ENCODE results near the gene JMJD1C. TPM values are rescaled to one million over a fixed set of nuclear protein-coding genes. Genes with fewer than 3 reads are reported as not detected.

Gene JMJD1C, protein sequence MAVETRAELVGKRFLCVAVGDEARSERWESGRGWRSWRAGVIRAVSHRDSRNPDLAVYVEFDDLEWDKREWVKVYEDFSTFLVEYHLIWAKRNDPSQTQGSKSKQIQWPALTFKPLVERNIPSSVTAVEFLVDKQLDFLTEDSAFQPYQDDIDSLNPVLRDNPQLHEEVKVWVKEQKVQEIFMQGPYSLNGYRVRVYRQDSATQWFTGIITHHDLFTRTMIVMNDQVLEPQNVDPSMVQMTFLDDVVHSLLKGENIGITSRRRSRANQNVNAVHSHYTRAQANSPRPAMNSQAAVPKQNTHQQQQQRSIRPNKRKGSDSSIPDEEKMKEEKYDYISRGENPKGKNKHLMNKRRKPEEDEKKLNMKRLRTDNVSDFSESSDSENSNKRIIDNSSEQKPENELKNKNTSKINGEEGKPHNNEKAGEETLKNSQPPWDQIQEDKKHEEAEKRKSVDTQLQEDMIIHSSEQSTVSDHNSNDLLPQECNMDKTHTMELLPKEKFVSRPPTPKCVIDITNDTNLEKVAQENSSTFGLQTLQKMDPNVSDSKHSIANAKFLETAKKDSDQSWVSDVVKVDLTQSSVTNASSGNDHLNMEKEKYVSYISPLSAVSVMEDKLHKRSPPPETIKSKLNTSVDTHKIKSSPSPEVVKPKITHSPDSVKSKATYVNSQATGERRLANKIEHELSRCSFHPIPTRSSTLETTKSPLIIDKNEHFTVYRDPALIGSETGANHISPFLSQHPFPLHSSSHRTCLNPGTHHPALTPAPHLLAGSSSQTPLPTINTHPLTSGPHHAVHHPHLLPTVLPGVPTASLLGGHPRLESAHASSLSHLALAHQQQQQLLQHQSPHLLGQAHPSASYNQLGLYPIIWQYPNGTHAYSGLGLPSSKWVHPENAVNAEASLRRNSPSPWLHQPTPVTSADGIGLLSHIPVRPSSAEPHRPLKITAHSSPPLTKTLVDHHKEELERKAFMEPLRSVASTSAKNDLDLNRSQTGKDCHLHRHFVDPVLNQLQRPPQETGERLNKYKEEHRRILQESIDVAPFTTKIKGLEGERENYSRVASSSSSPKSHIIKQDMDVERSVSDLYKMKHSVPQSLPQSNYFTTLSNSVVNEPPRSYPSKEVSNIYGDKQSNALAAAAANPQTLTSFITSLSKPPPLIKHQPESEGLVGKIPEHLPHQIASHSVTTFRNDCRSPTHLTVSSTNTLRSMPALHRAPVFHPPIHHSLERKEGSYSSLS (N-terminal part only)
- total RNA-seq (100 to 1,000 TPM in 2 of 7 donors, 10 to 100 TPM in 5; 70.9 to 140 (median 80.1) TPM), polyA plus RNA-seq (10 to 100 TPM; 45.4 to 46.4 TPM)
- long read RNA-seq, donor 1, partial matches to known transcripts = 32 of 76 reads
- long read RNA-seq, donor 1, other reads (novel, unspliced or antisense) = 43 of 76 reads
- long read RNA-seq, donor 2, transcript JMJD1C-204 (3 exons, 1,305 nt) = major isoform, 7 of 63 reads
- long read RNA-seq, donor 2, partial matches to known transcripts = 42 of 63 reads
- long read RNA-seq, donor 2, other reads (novel, unspliced or antisense) = 12 of 63 reads
- long read RNA-seq, donor 3, full-length matches to known transcripts = 1 of 20 reads
- long read RNA-seq, donor 3, partial matches to known transcripts = 9 of 20 reads
- long read RNA-seq, donor 3, other reads (novel, unspliced or antisense) = 10 of 20 reads

DNA sequence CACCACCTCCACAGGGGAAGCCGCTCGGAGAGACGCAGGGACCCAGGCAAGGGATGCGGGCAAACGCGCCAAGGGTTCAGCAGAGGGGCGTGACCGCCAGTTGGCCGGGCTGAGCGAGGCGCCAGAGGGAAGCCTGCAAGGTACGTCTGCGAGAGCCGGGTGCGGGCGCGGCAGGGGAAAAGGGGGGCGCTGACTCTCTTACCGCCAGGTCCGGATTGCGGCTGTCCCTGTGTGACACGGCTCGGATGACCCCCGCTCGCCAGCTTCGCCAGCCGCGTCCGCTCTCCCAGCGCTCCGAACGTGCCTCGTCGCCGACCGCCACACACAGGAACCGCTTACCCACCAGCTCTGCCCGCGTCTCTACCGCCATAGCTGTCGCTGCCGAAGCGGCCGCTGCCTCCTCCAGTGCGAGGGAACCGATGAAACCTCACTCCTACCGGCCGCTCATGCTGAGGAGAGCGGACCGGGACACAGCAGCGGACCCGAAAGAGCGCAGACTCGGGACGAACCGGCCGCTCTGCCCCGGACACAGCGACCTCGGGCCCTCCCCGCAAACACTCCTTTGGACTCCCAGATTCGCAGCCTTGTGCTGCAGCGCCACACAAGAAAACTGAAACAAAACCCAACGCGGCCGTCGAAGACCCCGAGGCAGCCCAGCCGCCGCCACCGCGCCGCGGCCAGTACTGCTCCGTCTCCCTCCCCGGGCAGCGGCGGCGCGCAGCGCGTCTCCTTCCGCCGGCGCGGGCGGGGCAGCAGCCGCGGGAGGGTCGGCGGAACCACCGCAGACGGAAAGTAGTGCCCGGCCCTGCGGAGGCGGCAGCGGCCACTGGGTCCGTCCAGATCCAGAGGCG is at the start of gene JMJD1C:
JMJD1C (minus strand) TSS at position 685 of the 851 bp plus-strand sequence; CDS start at position 370, 315 bp downstream.
- H3K27me3 ChIP-seq = no peaks in the 10 kb centered on the region
- peak within 1 kb of the TSS; percentile 92 to 95 for H3K27ac ChIP-seq
- intact Hi-C loops (cut with DNase I) = loop anchor here in 2 of 4 donors (2.0 to 5.0 kb wide), 3 partner anchors 162 to 247 kb away; no protein-coding TSS in a partner anchor
- 0% methylated on average over 64 to 99 of the region's 99 CpGs for WGBS, 3 donors
- DNase-seq = peak; percentile 82 to 90 (median 85)
- TF ChIP-seq POLR2A (IDR thresholded peaks at IDR 0.05) = peak; percentile 76
- TF ChIP-seq, protein P1, sequence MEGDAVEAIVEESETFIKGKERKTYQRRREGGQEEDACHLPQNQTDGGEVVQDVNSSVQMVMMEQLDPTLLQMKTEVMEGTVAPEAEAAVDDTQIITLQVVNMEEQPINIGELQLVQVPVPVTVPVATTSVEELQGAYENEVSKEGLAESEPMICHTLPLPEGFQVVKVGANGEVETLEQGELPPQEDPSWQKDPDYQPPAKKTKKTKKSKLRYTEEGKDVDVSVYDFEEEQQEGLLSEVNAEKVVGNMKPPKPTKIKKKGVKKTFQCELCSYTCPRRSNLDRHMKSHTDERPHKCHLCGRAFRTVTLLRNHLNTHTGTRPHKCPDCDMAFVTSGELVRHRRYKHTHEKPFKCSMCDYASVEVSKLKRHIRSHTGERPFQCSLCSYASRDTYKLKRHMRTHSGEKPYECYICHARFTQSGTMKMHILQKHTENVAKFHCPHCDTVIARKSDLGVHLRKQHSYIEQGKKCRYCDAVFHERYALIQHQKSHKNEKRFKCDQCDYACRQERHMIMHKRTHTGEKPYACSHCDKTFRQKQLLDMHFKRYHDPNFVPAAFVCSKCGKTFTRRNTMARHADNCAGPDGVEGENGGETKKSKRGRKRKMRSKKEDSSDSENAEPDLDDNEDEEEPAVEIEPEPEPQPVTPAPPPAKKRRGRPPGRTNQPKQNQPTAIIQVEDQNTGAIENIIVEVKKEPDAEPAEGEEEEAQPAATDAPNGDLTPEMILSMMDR (IDR thresholded peaks at IDR 0.05) = peak in 2 of 3 donors; percentile 20 to 34
- TF ChIP-seq EP300 (IDR thresholded peaks at IDR 0.05) = no peak
- no peaks in the 10 kb centered on the region for H3K9me3 ChIP-seq
- no peaks in the 10 kb centered on the region for H3K4me1 ChIP-seq (ENCODE audit: insufficient read depth)
- H3K36me3 ChIP-seq = no peaks in the 10 kb centered on the region
- peak within 1 kb of the TSS; percentile 66 for H3K4me3 ChIP-seq

DNA sequence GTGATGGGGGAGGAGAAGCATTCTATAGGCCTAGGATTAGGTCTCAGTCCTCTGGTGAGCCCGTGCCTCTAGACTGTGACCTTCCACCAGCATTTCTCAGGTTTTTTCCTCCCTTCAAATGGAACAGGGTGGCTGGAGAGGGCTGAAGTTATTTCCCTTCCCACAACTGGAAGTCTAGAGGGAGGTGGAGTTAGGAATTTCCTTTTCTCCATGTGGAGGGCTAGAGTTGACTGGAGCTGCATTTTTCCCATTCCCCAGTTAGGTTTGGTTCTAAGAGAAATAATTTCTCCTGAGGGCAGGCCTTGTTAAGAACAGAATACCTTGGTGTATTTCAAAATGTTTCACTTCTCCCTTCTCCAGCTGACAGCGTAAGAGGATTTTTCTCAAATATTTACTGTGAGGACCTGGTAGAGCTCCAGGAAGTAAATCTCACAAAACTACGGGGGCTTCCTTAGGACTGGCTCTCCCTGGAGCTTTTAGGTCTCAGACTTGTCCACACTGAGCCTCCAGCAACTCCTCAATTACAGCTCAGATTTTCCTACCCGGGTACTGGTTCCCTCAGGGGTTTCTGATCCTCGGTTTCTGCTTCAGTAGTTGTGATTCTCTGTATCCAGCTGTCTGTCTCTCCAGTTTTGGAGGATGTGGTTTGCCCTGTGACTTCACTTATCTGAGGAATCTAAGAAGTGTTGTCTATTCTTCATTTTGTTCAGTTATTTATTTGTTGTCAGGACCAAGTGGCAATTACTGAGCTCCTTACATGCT is 49.4 kb upstream of the JMJD1C start:
- no peaks in the 10 kb centered on the region for H3K9me3 ChIP-seq
- intact Hi-C loops (cut with DNase I) = no loop called here
- TF ChIP-seq, protein P1 (IDR thresholded peaks at IDR 0.05) = no peak
- no peak for TF ChIP-seq EP300 (IDR thresholded peaks at IDR 0.05)
- no peak for TF ChIP-seq POLR2A (IDR thresholded peaks at IDR 0.05)

GRCh38 chr10:63506554-63506953 is 40.8 kb upstream of the JMJD1C start:
- peaks cover 3% of the 10 kb centered on the region for H3K4me1 ChIP-seq (ENCODE audit: insufficient read depth)
- no peaks in the 10 kb centered on the region for H3K27me3 ChIP-seq
- TF ChIP-seq POLR2A (IDR thresholded peaks at IDR 0.05) (no peak), EP300 (IDR thresholded peaks at IDR 0.05) (no peak)
- TF ChIP-seq, protein P1 (IDR thresholded peaks at IDR 0.05) = no peak
- intact Hi-C loops (cut with DNase I) = no loop called here
- no peaks in the 10 kb centered on the region for H3K36me3 ChIP-seq
- 62 to 82% (median 65%) methylated on average over 1 of the region's 1 CpG for WGBS, 3 donors
- no peak overlapping the region for H3K27ac ChIP-seq
- H3K4me3 ChIP-seq = no peak overlapping the region
- no peaks in the 10 kb centered on the region for H3K9me3 ChIP-seq
- no peak for DNase-seq

More for the DNA sequence above, 49.4 kb upstream of the JMJD1C start:
- Histone ChIP-seq H3K27ac (no peak overlapping the region), H3K4me1 (ENCODE audit: insufficient read depth) (no peaks in the 10 kb centered on the region), H3K27me3 (no peaks in the 10 kb centered on the region), H3K4me3 (no peak overlapping the region), H3K36me3 (no peaks in the 10 kb centered on the region)
- 40 to 53% (median 47%) methylated on average over 5 of the region's 5 CpGs for WGBS, 3 donors
- DNase-seq = no peak

Data from ovary (tissue), 10 donors.